ENCODE data around the gene HS3ST3A1.
"Not testable (repeated sequence)": the region's sequence is repeated elsewhere in the genome, so short reads cannot be mapped to it uniquely, and the experiment has no call there.

Gene HS3ST3A1

DNA sequence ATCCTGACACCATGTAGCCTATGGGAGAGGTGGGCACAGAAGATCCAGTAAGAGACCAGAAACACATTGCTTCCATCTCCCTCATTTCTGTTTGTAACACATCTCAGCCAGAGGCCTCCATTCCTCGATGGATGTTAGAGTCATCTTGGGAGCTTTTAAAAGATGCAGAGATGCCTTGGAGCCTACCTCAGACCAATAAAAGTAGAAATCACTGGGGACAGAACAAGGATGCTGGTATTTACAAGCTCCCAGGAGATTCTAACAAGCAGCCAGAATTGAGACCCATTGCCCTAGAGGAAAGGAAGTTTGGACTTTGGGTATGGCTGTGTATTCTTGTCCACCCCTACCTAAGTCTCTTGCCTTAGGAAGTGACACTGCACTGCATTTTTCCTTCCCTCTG, 40.8 kb downstream of the HS3ST3A1 start:
- in situ Hi-C loops (cut with MboI; ENCODE audit: low pct_unique_long_range_greater_than_20kb, low sequenced_read_pairs, unreplicated experiment), result no loop called here
- DNase-seq (ENCODE audit: low spot score), result no peak

GRCh38 chr17:13558588-13558987, 43.1 kb downstream of the HS3ST3A1 start:
- in situ Hi-C loops (cut with MboI; ENCODE audit: low pct_unique_long_range_greater_than_20kb, low sequenced_read_pairs, unreplicated experiment), result no loop called here
- no peak for DNase-seq (ENCODE audit: low spot score)
- no peak for TF ChIP-seq CTCF (IDR thresholded peaks at IDR 0.05; ENCODE audit: extremely low read depth, insufficient read depth, missing control alignments)

More for the DNA sequence above, 40.8 kb downstream of the HS3ST3A1 start:
- no peak for TF ChIP-seq CTCF (IDR thresholded peaks at IDR 0.05; ENCODE audit: extremely low read depth, insufficient read depth, missing control alignments)

DNA sequence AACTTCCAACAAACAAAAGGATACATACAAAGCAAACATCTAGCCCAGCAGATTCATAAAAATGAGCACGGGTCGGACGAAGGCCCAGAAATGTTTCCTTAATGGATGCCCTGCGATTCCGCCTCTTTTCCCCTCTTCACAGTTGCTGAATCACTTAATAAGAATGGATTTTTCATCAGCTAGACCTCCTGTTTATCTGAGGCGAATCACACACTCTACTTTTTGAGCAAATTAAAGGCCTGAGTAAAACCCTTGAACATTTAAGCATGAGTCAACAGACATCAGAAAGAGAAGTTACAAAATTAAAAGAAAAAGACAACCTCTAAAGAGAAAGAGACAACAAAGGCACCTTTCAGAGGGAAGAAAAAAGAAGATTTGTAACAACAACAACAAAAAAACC, 44.7 kb downstream of the HS3ST3A1 start:
- no peak for DNase-seq (ENCODE audit: low spot score)
- TF ChIP-seq CTCF (IDR thresholded peaks at IDR 0.05; ENCODE audit: extremely low read depth, insufficient read depth, missing control alignments), result no peak
- in situ Hi-C loops (cut with MboI; ENCODE audit: low pct_unique_long_range_greater_than_20kb, low sequenced_read_pairs, unreplicated experiment), result no loop called here

- TF ChIP-seq CTCF (IDR thresholded peaks at IDR 0.05; ENCODE audit: extremely low read depth, insufficient read depth, missing control alignments), result no peak
- in situ Hi-C loops (cut with MboI; ENCODE audit: low pct_unique_long_range_greater_than_20kb, low sequenced_read_pairs, unreplicated experiment), result no loop called here
- DNase-seq (ENCODE audit: low spot score), result no peak
These were observed 47.5 kb downstream of the HS3ST3A1 start for GRCh38 chr17:13554231-13554630.

DNA sequence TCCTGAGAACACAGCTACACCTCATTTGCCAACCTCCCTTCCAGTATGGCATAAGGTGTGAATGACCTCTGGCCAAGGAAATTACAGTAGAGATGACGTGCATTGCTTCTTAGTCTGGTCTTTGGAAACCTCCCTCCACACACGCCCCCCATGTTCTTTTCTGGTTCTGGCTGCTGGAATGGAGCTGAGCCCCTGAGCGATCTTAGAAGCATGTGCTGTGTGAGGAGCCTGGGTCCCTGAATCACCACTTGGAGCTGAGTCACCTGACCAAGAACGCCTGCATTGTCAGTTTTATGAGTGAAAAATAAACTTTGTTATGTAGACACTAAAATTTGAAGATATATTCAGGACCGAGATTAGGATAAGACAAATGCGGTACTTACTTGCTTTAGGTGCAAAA, 51.4 kb downstream of the HS3ST3A1 start:
- in situ Hi-C loops (cut with MboI; ENCODE audit: low pct_unique_long_range_greater_than_20kb, low sequenced_read_pairs, unreplicated experiment), result no loop called here
- DNase-seq (ENCODE audit: low spot score), result no peak
- no peak for TF ChIP-seq CTCF (IDR thresholded peaks at IDR 0.05; ENCODE audit: extremely low read depth, insufficient read depth, missing control alignments)

GRCh38 chr17:13548576-13548975, 53.2 kb downstream of the HS3ST3A1 start:
- in situ Hi-C loops (cut with MboI; ENCODE audit: low pct_unique_long_range_greater_than_20kb, low sequenced_read_pairs, unreplicated experiment); DNase-seq (ENCODE audit: low spot score): not testable (repeated sequence)

DNA sequence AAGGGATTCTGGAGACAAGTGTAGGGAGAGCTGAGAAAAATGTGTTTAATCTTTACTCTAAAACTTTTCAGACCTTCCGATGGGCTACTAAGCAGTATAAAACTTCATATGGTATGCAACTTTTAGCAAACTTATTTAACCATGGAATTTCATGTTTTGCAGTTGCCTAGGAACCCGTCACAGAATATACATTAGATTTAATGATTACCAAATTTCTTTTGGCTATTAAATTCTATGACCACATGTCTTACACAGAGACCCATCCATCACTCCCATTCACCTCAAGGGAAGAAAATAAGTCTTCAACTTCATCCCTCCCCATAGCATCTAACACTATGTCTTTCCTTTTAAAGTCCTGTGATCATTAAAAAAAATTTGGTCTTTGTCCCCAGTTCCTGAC, 54.9 kb downstream of the HS3ST3A1 start:
- in situ Hi-C loops (cut with MboI; ENCODE audit: low pct_unique_long_range_greater_than_20kb, low sequenced_read_pairs, unreplicated experiment), result no loop called here
- TF ChIP-seq CTCF (IDR thresholded peaks at IDR 0.05; ENCODE audit: extremely low read depth, insufficient read depth, missing control alignments), result no peak
- DNase-seq (ENCODE audit: low spot score), result no peak

All from GM13977 (cell line).